Endothelial cell of umbilical vein (primary cell): ENCODE data around the gene OSBPL6. TPM values are rescaled to one million over a fixed set of nuclear protein-coding genes. Genes with fewer than 3 reads are reported as not detected.

Source experiments
- BruUV-seq: library from RNA; stranded (reverse); fragments of 400-500 nt; replicated peaks from 2 replicates; lab custom pipeline; 2021; lab: Mats Ljungman, UMichigan
- CTCF ChIA-PET: fragments of 300-600, 350-600 bp; sonication (Branson Sonifier 250); formaldehyde crosslinking; loops from one replicate; lab custom pipeline; 2021; ENCODE audit warnings: antibody characterized with exemption, inconsistent platforms; lab: Charles Lee
- POLR2A ChIA-PET: fragments of 300-600, 350-600 bp; sonication (Branson Sonifier 250); formaldehyde crosslinking; loops from one replicate; lab custom pipeline; 2021; ENCODE audit warnings: antibody characterized with exemption, inconsistent platforms; lab: Charles Lee
- DNase-seq: peaks from one replicate; pipeline ENCODE4 v3.0.0-alpha.2; 2011; ENCODE audit warnings: low read depth, low spot score
- FAIRE-seq: peaks from 2 replicates; lab custom pipeline; 2011; peaks lifted over from hg19 to GRCh38; lab: Jason Lieb, UNC
- H2AFZ ChIP-seq: 2 replicates; pipeline ENCODE4 v1.6.0; 2012; ENCODE audit warnings: low read depth, low read length, control low read depth, inconsistent platforms
- H3K27ac ChIP-seq: 2 replicates; pipeline ENCODE4 v1.5.1; 2011; ENCODE audit warnings: low read depth, mild to moderate bottlenecking, control low read depth, low read length, moderate library complexity; ENCODE audit not compliant: insufficient read depth
- H3K27me3 ChIP-seq, 2 experiments: 2 replicates each; pipeline versions ENCODE4 v1.6.0 to v1.6.1; 2011; ENCODE audit warnings: low read length in 2 of 2, mixed read lengths in 1 of 2; ENCODE audit not compliant: control insufficient read depth in 2 of 2, insufficient read depth in 2 of 2
- H3K36me3 ChIP-seq, 2 experiments: 2 replicates in 1 of 2; 3 replicates in 1 of 2; pipeline ENCODE4 v1.5.1; 2011; ENCODE audit warnings: low read length in 2 of 2, mild to moderate bottlenecking in 1 of 2, moderate library complexity in 1 of 2; ENCODE audit not compliant: control insufficient read depth in 2 of 2, insufficient read depth in 2 of 2; ENCODE audit errors: extremely low read depth in 1 of 2
- H3K4me1 ChIP-seq: 3 replicates; pipeline ENCODE4 v1.5.1; 2011; ENCODE audit warnings: mild to moderate bottlenecking, low read length; ENCODE audit not compliant: control insufficient read depth, insufficient read depth; ENCODE audit errors: extremely low read depth
- H3K4me2 ChIP-seq: 2 replicates; pipeline ENCODE4 v1.6.1; 2011; ENCODE audit warnings: low read length, control low read depth, mixed read lengths; ENCODE audit not compliant: insufficient read depth
- H3K4me3 ChIP-seq, 3 experiments: fragments of 200-600 bp in 1 of 3; sonication (generic), shearing (Covaris generic) in 1 of 3; replicated peaks in 1 of 3; 2 replicates each; pipeline ENCODE4 v1.5.1; 2011 to 2016; ENCODE audit warnings: control low read depth in 3 of 3, low read length in 3 of 3, mild to moderate bottlenecking in 2 of 3, inconsistent platforms in 1 of 3, low read depth in 1 of 3, moderate library complexity in 1 of 3; ENCODE audit not compliant: insufficient read depth in 1 of 3
- H3K79me2 ChIP-seq: 2 replicates; pipeline ENCODE4 v1.6.0; 2012; ENCODE audit warnings: low read length, inconsistent platforms; ENCODE audit not compliant: control insufficient read depth, insufficient read depth
- H3K9ac ChIP-seq: replicated peaks from 2 replicates; pipeline ENCODE3; 2011; ENCODE audit warnings: low read length, control low read depth; ENCODE audit not compliant: insufficient read depth; ENCODE audit errors: extremely low read depth
- H3K9me1 ChIP-seq: replicated peaks from 3 replicates; pipeline ENCODE4 v1.6.0; 2011; ENCODE audit warnings: mild to moderate bottlenecking, low read length; ENCODE audit not compliant: control insufficient read depth, insufficient read depth; ENCODE audit errors: extremely low read depth
- H3K9me3 ChIP-seq: replicated peaks from 2 replicates; pipeline ENCODE4 v1.5.1; 2012; ENCODE audit warnings: low read length, inconsistent platforms; ENCODE audit not compliant: control insufficient read depth, insufficient read depth
- H4K20me1 ChIP-seq: replicated peaks from 2 replicates; pipeline ENCODE3; 2011; ENCODE audit warnings: mild to moderate bottlenecking, low read length; ENCODE audit not compliant: control insufficient read depth, insufficient read depth; ENCODE audit errors: extremely low read depth
- CTCF ChIP-seq, 2 donors: IDR thresholded peaks; 1 replicate in 1 of 2; 2 replicates in 1 of 2; pipeline ENCODE4 v1.5.1; 2011; ENCODE audit warnings: low read length in 2 of 2, mild to moderate bottlenecking in 2 of 2, moderate library complexity in 2 of 2, control low read depth in 1 of 2, inconsistent platforms in 1 of 2, low read depth in 1 of 2; ENCODE audit not compliant: insufficient read depth in 1 of 2; ENCODE audit errors: extremely low read depth in 1 of 2
- EZH2 ChIP-seq: IDR thresholded peaks from 2 replicates; pipeline ENCODE4 v1.6.1; 2012; ENCODE audit warnings: borderline replicate concordance, low read depth, mild to moderate bottlenecking, moderate library complexity, low read length, inconsistent platforms; ENCODE audit not compliant: severe bottlenecking
- FOS ChIP-seq: IDR thresholded peaks from 2 replicates; pipeline ENCODE4 v1.6.1; 2011; ENCODE audit warnings: mild to moderate bottlenecking, low read length, moderate library complexity, borderline replicate concordance; ENCODE audit not compliant: insufficient read depth
- GATA2 ChIP-seq: IDR thresholded peaks from 2 replicates; pipeline ENCODE4 v1.7.0; 2011; ENCODE audit warnings: low read depth, mild to moderate bottlenecking, moderate library complexity, mixed read lengths, low read length; ENCODE audit not compliant: insufficient read length, insufficient read depth
- JUN ChIP-seq: IDR thresholded peaks from 2 replicates; pipeline ENCODE4 v1.6.1; 2011; ENCODE audit warnings: borderline replicate concordance, low read depth; ENCODE audit not compliant: insufficient read length, insufficient read depth
- MAX ChIP-seq: IDR thresholded peaks from 2 replicates; pipeline ENCODE4 v1.6.1; 2011; ENCODE audit not compliant: insufficient read depth, insufficient read length
- MYC ChIP-seq: IDR thresholded peaks from one replicate; pipeline ENCODE4 v1.6.1; 2011; ENCODE audit warnings: mild to moderate bottlenecking, low read depth, low read length
- POLR2A ChIP-seq: IDR thresholded peaks from 2 replicates; pipeline ENCODE4 v1.6.1; 2012; ENCODE audit warnings: low read depth, mild to moderate bottlenecking, control low read depth, low read length
- POLR2AphosphoS5 ChIP-seq: IDR thresholded peaks from 2 replicates; pipeline ENCODE4 v1.6.1; 2012; ENCODE audit warnings: low read depth, mild to moderate bottlenecking, control low read depth, low read length, moderate library complexity; ENCODE audit not compliant: insufficient read depth
- dilution Hi-C: fragments of 300-500 bp; cut with MboI; formaldehyde crosslinking; loops from one replicate; pipeline ENCODE4 v1.15.0; 2019; ENCODE audit warnings: low sequenced_read_pairs; ENCODE audit not compliant: extremely low pct_ligation_motif_present
- intact Hi-C: fragments of 100-400 bp; cut with micrococcal nuclease; formaldehyde crosslinking; loops from one replicate; pipeline ENCODE4 v1.10.0; 2022
- polyA plus RNA-seq, 4 experiments: library from polyadenylated mRNA; depleted of rRNA in 3 of 4; stranded (reverse) in 3 of 4; unstranded in 1 of 4; fragments of >200 nt; gene quantifications; 2 replicates each; pipeline versions ENCODE4 v1.2.1 to v1.2.3, GENCODE V29; 2011 to 2012; ENCODE audit warnings: missing spikeins in 1 of 4
- total RNA-seq: library from RNA; stranded (reverse); gene quantifications from 2 replicates; pipeline ENCODE4 v1.2.3, GENCODE V29; 2021

The OSBPL6 gene
- total and polyA plus RNA-seq, 2 donors (not counting 3 experiments of a cell fraction or from before 2014, with no cell fraction given) = 1.5 to 2.3 TPM

GRCh38 chr2:178333851-178334250 lies 139.5 kb downstream of the OSBPL6 start:
- intact Hi-C loops = no loop called here
- Histone ChIP-seq H4K20me1 (no peaks in the 10 kb centered on the region), H3K36me3 (no peaks in the 10 kb centered on the region), H3K79me2 (no peaks in the 10 kb centered on the region), H3K4me1 (no peaks in the 10 kb centered on the region), H3K9me3 (no peaks in the 10 kb centered on the region), H3K9ac (no peak overlapping the region), H3K4me3 (no peak overlapping the region), H3K27me3 (no peaks in the 10 kb centered on the region), H3K9me1 (no peaks in the 10 kb centered on the region), H2AFZ (no peak overlapping the region), H3K4me2 (no peak overlapping the region), H3K27ac (no peak overlapping the region)
- no TSS peak for BruUV-seq
- FAIRE-seq (no peak), DNase-seq (peak; percentile 31)
- CTCF ChIA-PET = interaction anchor here (2.2 kb wide), 1 partner anchor 14 kb away, joined by 8 read pairs; no protein-coding TSS in a partner anchor
- TF ChIP-seq CTCF (IDR thresholded peaks at IDR 0.05; ENCODE audit: extremely low read depth in 1 of 2, insufficient read depth in 1 of 2, low read depth in 1 of 2, low read length in 2 of 2) (no peak), GATA2 (no peak), MAX (no peak), EZH2 (no peak), JUN (no peak), FOS (no peak), MYC (no peak), POLR2A (no peak), POLR2AphosphoS5 (no peak)
- POLR2A ChIA-PET = interaction anchor here (0.6 kb wide), 1 partner anchor 8 kb away, joined by 5 read pairs; no protein-coding TSS in a partner anchor
- dilution Hi-C loops = no loop called here
